ENCODE data around the gene EFCC1.
A peak's percentile ranks its signal among the peaks of the same experiment; 100 is the strongest.

Gene EFCC1

DNA sequence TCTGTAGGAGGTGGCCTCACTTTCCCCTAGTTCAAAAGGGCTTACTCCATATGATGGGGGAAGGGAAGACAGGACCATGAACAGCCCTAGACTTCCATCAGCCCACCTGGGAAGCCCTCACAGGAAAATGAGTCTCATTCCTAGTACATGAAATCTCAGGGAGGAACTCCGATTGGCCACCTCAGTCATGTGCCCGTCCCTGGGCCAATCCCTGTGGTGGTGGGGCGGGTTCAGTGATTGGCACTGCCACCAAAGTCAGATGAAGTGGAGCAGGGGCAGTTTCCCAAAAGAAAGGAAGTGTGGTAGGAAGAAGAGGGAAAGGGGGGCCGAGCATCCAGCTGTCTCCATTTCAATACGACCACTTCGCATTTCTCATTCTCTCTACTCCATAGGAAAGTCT, 33.5 kb downstream of the EFCC1 start:
- peak; percentile 17 for DNase-seq

DNA sequence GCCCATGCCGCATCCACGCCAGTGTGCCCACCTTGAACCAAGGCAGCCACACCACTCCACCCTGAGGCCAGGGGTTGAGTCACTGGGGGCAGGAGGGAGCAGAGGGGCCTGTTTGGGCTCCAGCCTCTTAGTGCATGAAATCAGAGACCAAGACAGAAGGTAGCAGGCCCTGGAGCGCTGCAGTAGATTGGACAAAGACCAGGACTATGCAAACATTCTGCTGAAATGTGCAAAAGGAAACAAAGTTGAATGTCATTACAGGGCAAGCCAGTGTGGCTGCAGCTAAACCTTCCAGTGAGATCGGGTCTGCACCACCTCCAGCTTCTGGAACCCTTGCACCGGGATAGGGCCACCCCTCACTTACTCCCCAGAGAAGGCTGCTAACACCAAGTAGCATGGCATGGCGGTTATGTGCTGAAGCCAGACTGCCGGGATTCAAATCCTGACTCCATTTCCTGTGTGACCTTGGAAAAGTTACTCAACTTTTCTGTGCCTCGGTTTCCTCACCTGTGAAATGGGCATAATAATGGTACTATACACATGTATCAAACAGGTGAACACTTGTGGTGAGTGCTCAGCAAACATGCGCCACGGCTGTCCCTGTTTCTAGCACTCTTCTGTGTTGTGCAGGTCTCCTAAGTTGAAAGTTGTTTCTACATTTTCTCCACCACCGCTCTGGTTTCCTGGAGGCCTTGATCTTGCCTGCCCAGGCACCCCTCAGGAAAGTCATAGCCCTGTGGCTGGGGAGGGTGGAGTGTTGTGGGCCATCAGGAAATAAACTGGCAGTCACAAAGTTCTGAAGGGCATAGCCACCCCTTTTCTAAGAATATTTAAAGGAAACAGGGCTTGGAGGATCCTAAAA, 34.5 kb downstream of the EFCC1 start:
- no peak for DNase-seq

DNA sequence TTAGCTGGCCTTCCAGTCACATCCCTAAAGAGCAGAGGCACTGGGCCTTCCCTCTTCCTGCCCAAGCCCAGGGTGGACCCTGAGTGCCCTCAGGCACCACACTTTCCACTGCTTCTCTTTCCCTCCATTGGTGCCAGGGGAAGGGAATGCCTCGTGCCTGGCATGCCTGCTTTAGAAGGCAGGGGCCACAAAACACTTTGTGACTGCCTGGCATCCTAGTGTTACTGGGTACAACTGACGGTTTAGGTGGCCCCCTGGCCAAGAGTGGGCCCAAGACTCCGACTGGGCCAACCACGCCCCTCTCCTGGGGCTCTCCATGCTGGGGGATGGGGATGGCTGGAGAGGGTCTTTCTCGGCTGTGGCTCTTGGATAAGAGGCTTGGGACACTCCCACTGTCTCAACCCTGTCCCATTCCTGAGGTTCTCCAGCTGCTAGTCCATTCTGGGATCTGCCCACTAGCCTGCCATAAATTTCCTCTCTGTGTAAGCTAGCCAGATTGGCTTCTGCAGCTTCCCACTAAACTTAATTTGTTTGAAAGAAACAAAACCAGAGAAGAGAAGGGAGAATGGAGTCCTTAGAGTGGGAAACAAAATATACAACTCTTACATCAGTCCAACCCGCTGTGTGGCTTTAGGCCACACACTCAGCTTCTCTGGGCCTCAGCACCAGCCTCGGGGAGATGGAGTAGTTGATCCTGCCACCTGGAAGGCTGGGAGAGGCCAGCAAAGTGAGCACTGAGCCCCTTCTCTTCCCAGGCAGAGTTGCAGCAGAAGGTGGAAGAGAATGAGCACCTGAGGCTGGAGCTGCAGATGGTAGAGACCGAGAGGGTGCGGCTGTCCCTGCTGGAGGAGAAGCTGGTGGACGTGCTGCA, 35.4 kb downstream of the EFCC1 start:
- DNase-seq = peak; percentile 15

DNA sequence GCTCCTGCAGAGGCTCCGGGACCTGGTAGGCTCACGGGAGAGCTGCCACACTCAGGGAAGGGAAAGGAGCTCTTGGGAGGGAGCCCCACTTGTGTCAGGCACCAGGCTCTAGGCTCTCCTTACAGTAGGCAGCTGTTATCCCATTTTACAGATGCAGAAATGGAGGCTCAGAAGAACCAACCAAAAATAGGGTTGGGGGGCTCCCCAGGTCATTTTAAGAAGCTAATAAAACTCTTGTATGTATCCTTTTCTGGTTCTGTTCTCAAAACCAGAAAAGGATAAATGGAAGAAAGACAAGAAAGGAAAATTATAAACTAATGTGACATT, 36.0 kb downstream of the EFCC1 start:
- no peak for DNase-seq

DNA sequence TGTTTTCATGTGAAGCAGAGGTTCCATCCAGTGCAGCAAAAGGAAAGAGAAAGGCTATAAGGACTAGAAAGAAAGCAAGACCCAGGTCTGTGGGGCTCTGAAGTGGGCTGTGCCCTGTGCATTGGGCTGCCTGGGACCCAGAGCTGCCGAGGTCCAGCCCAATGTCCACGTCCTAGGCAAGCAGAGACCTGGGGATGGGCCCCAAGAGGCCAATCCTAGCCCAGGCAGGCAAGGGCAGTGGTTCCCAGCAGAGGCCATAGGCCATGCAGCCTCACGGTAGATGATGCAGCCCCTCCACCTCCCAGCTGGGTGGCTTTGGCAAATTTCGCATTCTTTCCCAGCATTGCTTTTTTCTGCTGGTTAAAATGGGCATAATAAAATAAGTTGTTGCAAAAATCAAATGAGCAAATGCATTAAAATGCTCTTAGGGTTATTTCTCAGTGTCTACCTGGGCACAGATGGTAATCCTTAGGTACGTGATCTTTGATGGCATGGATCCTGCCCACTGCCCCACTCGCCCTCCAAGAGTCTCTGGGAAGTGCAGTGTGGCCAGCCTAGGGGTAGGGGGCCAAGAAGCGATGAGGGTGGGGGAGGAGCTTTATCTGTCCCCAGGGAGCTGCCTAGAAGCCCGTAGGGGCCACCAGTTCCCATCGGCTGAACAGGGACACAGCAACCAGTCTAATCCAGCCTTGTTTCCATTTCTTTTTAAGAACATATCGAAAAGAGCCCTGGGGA, 37.2 kb downstream of the EFCC1 start:
- no peak for DNase-seq

DNA sequence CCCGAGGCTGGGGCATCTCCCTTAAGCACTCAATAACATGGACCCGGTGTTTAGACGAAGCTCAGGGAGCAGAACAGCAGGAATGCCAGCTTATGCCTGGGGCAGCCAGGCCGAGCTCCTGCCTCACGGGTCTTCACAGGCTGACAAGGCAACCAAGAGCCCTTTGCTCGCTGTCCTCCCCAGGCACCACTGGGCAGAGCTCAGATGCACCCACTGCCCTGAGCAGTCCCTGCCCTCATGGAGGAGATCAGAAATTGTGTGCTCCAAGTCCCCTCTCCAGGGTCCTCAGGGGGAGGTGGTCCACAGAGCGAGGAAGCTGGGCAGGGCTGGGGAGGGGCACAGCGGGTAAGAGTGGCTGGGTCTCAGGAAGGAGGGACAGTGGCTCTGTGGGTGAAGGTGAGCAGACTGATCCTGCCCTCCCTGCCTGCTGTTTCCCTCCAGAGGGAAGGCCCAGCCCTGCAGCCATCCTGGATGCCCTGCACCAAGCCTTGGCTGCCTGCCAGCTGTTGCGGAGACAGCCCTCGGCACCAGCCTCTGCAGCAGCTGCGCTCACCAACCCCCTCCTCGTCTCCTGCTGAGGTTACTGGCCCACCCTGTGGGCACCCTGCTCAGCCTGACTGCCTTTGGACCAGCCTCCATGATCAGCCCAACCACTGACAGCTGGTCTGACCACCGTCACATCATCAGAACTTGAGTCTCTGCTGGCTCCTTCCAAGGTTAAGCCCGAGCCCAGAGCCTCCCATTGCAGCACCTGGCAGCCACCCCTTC, 38.4 kb downstream of the EFCC1 start:
- peak; percentile 65 for DNase-seq

DNA sequence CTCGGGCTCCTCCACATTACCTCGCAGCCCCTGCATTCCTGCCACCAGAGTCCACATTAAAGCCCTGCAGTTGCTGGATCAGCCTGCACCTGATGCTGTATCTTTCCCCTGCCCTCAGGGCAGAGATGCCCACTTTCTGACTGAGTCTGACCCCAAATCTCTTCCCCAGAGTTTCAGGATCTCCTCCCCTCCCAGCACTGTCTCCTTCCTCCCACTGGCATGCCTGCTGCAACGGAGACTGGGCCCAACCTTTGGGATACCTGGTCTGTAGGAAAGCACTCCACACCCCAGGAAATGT, 38.9 kb downstream of the EFCC1 start:
- DNase-seq = no peak

DNA sequence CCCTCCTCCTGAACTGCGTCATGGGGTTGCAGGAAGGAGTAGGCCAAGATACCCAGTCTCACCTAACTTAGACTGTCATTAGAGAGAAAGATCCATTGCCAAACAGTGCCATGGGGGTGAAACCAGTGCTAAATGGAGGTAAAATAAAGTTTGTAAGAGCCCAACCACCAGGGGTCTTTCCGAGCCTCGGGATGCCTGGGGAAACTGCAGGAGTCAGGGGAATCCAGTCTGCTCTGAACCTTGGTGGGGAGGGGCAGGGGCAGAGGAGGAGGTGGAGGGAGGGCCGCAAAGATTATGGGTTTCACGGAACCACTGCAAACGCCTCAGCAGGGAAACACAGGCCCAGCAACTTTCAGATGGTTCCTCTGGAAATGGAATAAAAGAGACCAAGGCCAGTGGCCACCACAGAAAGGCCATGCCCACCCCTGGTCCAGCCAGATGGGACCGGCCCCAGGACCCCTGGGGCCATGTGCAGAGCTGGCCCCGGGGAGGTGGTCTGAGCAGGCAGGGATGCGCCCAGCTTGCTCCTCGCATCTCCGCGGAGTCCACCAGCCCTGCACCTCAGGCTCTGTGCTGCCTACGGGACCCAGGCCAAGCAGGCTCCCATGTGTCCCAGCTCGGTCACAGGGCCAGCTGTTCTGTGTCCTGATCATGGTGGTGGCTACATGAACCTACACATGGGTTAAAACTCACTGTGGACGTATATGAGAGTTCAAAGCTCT, 39.6 kb downstream of the EFCC1 start:
- DNase-seq = no peak

DNA sequence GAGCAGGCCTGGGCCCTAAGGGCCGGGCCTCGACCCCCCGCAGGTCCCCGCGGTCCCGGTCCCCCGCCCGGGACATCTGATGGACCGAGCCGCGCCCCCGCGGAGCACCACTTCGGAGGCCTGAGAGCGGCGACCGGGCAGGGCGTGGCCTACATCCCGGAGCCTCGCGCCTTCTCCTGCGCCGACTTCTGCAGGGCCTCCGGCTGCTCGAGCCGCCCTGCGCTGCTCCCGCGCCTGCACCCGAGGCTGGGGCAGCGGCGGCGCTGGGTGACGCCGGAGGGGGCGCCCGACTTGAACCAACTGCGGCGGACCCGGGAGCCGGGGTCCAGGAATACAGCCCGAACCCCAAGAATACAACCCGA, 44.6 kb downstream of the EFCC1 start:
- no peak for DNase-seq

DNA sequence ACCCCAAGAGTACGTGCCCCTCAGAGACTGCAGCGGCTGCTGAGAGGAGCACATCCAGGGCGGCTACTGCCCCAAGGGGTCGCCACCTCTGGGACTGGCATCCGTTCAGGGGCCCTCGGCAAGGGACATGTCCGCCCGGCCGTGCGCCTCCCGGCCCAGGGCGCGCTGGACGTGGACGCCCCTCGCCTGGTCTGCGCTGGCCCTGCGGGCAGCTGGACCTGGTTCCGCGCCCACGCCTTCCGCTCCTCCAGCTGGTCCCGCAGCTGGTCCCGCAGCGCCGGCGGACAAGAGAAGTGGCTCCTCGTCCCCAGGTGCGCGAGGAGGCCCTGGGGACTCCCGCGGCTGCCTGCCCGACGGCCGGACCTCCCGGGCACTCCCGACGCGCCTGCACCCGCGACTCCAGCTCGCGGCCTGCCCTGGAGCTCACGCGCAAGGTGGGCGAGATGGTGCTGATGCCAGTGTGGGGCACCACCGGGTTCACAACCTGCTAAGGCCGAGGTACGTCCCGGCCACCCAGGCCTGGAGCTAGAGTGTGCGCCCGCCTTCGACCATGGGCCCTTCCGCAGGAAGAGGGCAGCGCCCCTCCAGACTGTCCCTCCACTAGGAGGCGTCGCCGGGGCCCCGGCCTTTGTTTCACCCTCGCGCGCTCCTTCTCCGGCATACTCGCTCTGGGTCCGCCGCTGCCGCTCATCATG, 45.1 kb downstream of the EFCC1 start:
- DNase-seq = peak; percentile 24

DNA sequence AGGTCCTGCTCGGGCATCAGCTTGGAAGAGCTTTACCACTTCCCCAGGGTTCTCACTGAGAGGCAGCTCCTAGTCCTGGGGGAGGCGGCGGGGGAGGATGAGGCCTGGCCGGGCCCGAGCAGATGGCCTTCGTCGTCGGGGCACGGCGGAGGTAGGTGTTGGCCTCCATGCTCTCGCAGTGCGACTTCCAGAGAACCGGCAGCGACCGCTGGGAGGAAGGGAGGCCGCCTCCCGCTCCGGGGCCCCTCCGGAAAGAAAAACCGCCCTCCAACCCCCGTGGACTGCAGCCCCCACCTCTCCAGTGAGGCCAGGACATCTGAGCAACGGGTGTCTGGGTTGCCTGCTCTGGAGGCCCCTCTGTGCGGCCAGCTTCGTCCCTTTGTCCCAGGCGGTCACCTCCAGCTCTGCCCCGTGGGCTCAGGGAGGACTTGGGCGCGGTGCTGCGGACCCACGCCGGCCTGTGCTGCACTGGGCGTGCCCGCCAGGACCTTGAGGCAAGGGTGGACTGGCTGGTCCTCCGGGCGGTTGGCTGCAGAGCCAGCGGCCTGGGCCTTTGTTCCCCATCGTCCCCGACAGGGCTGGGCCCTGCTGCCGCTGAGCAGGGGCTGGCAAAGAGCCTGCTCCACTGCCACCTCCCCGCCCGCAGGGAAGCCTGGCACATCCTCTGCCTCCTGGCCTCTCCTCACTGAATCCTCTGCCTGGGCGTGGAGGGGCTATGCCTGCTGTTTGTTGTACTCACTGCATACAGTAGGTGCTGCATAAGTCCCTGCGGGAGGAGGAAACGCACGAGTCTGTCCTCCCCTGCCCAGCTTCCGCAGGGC, 45.8 kb downstream of the EFCC1 start:
- DNase-seq = peak; percentile 16

DNA sequence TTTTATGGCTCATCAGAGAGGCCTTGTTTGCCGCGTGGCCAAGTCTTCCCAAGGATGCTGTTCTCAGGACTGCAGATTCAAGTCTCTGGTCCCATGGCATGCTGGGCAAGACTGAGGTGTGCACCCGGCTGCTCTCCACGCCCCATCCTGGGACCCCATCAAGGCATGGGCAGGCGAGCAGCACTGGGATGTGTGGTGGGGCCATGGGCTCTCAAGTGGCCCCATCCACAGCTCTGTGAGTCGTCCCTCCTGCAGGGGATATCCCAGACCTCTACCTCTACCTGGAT, 46.4 kb downstream of the EFCC1 start:
- DNase-seq = no peak

DNA sequence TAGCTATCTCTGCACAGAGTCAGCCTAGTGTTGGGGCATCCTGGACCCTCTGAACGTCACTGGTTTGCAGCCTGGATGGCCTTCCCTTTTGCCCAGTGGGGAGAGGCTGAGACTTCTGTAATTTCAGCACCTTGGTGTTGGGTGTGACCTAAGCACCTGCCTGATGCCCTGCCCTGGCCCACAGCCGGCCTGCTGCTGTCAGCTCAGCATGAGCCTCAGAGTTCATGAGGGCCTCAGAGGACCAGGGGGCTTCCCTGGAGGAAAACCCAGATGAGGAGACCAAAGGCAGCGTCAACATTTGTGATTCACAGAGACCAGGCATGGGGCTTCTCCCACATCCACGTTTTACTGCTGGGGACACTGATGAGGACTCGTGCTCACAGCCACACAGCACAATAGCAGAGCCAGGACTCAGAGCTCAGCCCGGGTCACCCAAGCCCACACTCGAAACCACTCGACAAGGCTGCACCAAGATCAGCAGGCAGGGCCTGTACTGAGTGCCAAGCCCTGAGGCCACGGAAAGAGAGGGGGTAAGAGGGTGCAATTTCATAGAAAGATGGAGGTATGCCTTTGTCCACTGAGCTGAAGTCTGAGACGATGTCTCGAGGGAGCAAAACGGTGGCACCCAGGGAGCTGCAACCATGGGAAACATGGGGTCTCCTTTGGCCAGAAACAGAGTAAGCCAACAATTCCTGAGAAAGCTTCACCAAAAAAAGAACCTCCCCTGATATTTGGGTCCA, 49.6 kb downstream of the EFCC1 start:
- DNase-seq = peak; percentile 14

DNA sequence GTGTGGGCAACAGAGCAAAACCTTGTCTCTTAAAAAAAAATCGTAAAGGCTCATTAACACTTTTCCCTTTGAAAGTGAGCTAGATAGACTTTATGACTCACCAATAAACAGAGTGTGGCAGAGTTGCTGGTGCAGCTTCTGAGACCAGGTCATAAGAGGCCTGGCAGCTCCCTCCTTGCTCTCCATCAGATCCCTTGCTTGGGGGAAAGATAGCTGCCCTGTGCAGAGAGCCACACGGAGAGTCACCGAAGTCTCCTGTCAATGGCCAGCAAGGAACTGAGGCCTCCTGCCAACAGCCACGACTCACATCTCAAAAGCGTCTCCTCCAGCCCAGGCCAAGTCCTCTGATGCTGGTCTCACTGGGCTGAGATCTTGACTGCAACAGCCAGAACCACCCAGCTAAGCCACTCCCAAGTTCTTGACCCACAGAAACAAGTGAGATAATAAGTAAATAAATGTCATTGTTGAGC, 50.8 kb downstream of the EFCC1 start:
- DNase-seq = no peak

DNA sequence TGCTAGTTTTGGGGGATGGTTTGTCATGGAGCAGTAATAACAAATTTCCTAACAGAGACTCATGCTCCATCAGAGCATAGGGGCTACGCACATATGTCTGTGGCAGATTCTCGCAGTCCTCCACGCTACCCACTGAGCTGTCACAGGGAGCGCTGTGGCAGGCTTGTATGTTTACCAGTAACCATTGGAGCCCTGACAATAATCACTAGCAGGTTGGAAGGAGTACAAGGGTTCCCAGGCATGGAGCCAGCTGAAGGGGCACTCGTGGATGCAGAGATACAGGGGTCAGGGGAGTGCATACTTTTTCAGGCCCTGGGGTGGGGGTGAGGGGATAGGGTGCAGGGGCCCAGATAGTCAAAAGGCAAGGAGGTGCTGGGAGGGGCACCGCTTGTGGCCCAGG, 51.6 kb downstream of the EFCC1 start:
- DNase-seq = no peak

DNA sequence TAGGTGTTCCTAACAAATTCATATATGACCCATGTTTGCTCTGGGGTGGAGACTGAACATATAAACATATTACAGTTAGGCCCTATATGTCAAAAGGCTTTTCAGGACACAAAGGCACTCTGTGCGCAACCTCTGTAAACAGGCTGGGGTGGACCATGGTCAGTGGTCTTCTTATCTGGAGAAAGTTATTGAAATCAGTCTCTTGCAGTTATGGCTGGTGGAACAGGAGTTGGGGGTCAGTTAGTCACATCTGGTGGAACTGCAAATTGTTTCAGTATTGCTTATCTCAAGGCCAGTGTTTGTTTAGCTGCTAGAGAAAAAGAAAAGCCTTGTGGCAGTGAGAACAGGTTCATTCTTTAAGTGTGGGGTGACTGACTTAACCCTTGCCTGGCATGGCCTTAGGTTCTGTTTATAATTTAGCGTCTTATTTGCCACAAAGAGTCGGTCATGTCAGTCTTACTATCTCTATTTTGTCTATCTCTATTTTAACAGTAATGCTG, 53.6 kb downstream of the EFCC1 start:
- no peak for DNase-seq

DNA sequence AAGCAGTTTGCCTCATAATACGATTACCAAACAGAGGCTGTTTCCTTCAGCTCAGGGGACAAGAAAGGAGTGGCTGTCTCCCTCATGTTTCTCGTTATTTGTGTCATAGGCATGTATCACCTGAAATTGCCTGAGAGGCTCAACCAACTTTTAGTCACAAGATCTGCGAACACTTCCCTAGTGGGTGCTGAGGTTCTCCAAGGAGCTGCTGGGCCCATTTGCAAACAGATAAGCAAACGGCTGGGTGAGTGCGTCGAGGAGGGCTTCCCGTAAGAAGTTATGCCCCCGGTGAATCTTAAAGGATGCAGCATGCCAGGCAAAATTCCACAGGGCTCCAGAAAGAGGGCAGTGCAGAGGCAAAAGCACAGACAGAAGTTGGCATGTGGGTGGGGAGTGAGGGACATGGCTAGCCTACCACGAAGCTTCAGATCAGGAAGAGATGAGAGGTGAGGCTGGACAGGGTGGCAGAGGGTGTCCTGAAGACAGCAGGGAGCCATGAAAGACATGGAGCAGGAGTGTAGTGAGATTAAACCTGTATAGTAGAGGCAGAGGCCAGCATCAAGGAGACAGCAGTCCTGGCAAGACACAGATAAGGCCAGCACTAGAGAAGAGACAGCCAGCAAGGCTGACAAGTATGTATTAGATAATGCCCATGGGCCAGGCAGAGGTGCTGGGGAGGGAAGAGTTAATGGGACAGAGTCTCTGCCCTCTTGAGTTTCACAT, 55.5 kb downstream of the EFCC1 start:
- DNase-seq = no peak

DNA sequence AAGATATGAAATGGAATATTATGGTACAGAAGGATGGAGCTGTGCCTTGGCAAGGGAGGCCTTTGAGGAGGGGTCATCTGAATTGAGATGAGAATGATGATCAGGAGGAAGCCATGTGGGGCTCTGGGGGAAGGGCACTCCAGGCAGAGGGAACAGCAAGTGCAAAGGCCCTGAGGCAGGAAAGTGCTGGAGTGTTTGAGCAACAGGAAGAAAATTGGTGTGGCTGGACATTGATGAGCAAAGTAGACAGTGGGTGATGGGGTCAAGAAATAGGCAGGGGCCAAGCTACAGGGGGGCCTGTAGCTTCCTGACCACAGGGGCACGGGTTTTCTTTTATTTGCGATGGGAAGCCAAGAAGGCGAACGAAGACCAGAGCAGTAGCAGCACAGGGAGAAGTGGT, 56.1 kb downstream of the EFCC1 start:
- DNase-seq = no peak
